ENCODE data around the gene CCL1.

The CCL1 gene, protein sequence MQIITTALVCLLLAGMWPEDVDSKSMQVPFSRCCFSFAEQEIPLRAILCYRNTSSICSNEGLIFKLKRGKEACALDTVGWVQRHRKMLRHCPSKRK

DNA sequence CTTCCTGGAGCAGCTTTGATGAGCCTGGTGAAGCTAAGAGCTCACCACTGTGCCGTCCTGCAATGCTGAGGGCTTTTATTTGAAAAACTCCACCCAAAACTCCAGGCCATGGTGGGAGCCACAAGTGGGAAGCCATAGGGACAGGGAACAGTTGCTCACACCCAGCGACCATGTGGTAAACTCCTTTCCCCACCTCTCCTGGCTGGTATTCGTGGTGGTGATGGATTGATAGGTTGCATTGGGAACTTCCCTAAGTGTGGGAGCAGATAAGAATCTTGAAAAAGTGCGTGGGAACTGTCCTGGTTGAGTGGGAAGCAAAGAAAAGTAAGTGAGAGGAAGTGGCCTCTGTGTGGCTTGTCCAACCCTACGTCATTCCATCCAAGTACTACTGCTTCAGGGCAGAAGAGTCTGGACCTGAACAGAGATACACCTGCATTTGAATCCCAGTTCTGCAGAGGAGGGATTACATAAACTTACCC is at the start of gene CCL1:
TSS of gene CCL1 (minus strand) at position 51 of the 479 bp plus-strand sequence. CDS start 72 bp downstream, outside the sequence.
- no peak for DNase-seq (ENCODE audit: low read depth, low spot score)

DNA sequence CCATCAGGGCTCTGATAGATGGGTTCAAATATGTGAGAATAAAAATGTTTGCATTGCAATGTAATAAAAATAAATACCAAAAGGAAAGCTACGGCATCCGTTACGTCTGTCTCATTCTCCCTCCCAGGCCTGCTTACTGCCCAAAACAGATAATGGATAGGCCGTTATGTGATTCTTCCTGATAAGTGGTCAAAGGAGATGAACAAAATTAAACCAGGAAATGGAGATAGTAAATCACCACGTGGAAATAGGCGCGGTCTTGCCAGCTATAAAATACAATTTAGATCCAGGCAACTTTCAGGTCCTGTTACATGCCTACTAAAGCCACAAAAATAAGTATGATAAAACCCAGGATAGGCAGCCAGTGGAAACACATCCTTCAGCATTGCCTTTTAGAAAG is 49.5 kb upstream of the CCL1 start:
- DNase-seq (ENCODE audit: low read depth, low spot score): no peak

DNA sequence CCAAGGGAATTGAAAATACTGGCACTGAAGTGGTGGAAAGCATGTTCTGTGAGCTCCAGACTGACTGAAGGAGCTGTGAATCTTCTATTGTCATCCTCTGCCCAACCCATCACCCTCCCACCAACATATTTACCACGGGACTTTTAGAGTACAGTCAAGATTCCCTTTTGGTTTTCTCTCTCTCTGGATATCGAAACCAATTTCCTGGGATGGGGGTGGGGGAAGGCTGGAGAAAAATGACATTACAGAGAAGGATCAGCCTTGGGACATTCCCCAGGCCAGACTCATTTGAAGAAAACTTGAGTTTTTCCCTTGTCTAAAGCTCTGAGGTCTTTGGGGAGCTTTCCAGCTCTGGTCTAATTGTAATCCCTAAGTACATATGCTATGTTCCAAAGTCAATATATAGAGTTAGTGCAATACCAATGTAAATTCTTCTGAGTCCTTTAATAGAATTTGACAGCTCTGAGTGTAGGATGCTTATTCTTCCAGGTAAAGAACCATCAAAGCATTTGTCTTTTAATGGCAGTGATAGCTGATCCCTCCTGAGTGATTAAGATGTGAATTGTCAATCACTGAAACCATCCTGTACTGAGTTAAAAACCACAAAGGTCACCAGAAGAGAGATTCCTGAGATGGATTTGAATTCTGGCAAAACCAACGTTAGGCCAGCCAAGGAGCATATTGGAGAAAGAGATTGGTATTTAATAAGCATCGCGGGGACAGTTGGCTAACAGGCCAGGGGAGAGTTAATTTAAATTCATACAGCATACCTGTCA is 48.8 kb upstream of the CCL1 start:
- DNase-seq (ENCODE audit: low read depth, low spot score): no peak

DNA sequence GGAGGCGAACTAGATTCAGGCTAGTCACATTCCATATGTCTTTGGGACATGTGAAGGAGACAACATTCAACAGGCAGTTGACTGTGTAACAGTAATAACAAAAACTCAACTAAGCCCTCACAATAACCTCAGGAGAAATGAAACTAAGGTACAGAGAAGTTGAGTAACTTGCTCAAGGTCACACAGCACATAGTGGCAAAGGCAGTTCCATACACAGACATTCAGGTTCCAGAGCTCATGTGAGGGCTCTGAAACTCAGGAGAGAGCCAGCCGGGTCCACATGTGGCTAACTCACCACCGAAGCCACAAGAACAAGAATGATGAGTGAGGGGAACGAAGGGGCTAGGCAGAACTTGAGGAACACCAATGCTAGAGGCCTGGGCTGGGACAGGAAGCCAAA is 46.3 kb upstream of the CCL1 start:
- no peak for DNase-seq (ENCODE audit: low read depth, low spot score)

DNA sequence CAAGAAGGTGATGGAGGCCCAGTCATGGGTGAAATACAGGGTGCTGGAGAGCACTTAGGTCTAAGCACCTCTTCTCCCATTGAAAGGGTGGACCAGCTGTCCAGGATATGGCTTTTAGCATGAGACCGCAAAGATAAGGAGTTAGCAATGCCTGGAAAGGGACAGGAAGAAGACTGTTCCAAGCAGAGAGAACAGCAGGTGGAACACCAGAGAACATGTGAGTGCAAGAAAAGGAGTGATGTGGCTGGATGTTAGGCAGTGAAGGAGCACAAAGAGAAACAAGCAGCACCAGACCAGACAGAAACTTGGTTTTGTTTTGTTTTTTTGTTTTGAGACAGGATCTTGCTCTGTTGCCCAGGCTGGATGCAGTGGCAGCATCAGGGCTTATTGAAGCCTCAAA is 45.4 kb upstream of the CCL1 start:
- no peak for DNase-seq (ENCODE audit: low read depth, low spot score)

DNA sequence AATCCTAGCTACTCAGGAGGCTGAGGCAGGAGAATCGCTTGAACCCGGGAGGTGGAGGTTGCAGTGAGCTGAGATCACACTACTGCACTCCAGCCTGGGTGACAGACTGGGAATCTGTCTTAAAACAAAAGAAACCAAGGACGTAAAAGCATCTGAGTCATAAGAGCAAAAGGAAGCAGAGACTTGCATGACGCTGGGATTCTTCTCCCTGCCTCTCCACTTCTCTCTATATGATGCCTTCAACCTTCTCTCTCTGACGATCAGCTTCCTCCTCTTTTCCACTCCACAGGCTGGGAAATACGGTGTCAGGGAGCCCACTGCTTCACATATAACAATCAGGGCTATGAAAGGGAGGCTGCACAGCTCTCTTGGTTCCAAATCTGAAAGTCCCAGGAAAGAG is 43.2 kb upstream of the CCL1 start:
- DNase-seq (ENCODE audit: low read depth, low spot score): no peak

DNA sequence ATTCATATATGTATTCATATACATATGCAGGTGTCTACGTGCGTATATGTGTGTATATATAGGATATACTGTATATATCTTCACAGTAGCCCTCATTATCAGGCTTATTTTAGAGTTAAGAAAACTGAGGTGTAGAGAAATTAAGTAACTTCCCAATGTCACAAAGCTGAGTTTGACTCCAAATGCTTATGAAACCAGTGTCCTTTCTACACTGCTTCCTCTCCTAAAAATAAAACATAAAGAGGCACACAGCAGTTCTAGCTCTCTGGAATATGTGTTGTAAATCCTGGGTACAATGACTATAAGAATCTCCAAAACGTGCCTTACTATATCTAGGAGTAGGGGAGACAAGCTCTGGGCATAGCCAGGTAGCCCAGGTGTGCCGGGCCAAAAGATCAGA is 40.0 kb upstream of the CCL1 start:
- no peak for DNase-seq (ENCODE audit: low read depth, low spot score)

DNA sequence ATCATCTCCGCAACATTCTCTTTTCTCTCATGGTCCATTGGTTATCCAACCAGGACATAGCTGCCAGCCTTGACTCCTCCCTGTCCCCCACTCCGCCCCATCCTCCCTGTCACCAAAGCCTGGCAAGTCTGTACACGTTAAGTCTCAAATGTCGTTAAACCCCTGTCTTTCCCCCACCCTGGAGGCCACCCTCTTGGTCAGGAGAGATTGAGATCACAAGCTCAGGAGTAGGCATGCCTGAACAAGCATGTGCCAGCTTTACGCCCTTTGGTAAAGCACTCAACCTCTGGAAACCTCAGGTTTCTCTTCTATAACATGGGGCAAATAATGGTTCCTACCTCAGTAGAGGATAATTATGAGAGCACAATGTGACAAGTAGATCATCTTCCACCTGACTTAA is 38.1 kb upstream of the CCL1 start:
- DNase-seq (ENCODE audit: low read depth, low spot score): no peak

DNA sequence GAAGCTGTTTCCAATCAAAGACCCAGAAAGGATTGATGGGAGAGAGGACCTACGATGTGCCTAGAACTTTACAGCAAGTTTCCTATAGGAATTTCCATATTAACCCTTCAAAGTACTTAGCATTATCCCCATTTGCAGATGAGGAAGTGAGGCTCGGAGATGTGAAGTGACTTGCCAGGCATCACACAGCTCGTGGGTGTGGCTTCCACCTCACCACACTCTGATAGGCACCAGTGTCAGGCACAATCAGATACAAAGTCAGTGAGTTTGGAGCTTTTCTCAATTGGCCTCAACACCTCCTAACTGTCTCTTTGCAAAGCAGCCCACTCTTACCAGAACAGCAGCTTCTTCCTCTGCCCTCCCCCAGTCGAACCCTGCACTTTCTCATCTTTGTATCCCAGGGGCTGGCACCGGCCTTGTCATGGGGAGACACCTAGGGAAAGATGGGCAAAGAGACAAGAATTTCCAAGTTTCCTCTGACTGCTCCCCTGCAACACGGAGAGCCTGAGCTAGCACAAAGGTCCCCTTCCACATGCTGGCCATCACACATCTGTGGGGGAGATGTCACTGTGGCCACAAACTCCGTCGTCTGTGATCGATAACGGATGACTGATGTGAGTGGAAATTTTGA is 37.4 kb upstream of the CCL1 start:
- DNase-seq (ENCODE audit: low read depth, low spot score): no peak

DNA sequence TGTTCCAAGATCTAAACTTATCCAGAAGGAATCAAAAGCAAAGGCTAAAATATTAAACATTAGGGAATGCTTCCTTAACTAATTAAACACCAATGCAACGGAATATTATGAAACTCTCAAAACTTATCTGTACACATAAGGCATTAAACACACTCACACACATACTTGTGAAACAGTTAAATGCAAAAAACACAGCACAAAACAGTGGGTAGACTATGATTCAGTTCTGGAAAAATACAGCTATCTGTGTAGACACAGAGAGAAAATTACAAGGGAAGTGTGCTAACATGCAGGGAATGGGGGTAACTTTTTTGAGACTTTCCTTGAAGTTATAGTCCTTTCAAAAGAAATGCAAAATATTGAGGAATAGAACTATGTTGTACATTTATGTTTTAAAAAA is 36.7 kb upstream of the CCL1 start:
- DNase-seq (ENCODE audit: low read depth, low spot score): no peak

DNA sequence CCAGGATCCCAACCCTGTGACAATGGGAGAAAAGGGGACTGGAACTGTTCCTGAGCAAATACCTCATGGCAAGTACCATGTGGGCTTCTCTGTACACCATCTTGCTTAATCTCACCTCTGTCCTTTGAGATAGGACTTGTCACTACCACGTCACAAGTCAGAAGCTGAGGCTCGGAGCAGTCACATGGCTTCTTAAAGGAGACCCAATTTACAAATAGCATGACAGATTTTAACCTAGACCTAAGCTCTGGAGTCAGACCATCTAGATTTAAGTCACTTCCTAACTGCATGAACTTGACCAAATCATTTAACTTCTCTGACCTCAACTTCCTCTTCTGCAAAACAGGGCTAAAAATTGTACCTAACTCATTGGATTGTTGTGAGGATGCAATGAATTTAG is 36.0 kb upstream of the CCL1 start:
- no peak for DNase-seq (ENCODE audit: low read depth, low spot score)

DNA sequence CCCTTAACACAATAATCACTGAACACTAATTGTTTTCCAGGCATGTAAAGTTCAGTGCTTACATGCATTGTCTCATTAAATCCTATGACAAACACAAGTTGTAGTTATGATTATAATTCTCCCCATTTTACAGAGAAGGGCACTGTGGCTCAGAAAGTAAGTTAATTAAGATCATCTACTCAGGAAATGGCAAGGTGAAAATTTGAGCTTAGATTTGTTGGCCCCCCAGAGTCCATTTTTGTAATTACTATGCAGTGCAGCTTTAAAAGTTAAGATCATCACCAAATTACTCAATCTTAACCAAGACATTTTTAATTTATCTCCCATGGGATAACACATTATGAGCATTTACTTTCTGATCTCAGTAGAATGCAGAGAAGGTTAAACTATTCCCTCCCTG is 34.2 kb upstream of the CCL1 start:
- DNase-seq (ENCODE audit: low read depth, low spot score): no peak

DNA sequence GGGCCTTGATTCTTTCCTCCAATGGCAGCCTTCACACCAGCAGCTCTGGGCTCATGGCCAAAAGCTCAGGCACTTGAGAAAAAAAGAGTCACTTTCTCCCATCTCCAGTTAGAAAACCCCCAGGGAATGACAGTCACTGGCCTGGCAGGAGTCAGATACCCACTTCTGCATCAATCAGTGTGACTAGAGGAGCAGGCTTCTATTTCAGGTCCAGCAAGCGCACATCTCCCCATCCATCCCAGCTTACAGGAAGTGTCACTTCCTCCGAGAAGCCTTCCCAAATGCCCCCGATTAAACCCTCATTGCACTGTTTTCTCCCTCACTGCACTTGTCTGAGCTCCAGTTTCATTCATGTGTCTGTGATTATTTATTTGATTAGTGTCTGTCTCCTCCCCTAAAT is 30.4 kb upstream of the CCL1 start:
- no peak for DNase-seq (ENCODE audit: low read depth, low spot score)

DNA sequence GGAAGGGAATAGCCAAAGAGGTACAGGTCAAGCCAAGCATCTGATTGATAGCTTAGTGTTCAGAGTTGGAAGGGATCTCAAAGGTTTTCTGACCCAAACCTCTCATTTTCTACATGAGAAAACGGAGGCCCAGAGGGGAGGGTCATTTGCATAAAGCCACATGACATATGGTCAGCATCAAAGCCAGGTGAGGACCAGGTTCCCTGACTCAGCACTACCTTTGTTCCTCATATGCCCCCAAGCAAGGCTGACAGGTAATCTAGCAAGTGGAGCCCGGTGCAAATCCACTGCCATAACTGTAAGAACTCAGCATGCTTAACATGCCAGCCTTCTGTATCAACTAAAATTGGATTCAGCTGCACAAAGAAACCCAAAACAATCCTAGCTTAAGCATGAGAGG is 28.2 kb upstream of the CCL1 start:
- no peak for DNase-seq (ENCODE audit: low read depth, low spot score)

DNA sequence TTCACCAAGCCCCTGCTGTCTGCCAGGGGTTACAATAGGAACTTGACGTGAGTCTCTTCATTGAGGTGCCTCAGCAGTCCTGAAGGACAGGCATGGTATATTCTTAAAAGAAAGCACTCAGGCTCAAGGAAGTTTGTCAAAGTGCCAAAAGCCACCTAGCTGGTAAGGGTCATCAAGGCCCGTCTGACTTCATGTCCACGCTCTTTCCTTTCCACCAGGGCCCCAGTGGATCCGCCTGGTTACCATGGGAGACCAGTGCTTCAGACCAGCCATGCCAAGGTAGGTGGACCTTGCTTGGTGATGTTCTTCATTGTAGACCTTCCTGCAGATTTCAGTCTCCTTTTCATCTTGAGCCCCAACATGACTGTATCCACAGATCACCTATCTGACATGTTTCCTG is 27.6 kb upstream of the CCL1 start:
- no peak for DNase-seq (ENCODE audit: low read depth, low spot score)

DNA sequence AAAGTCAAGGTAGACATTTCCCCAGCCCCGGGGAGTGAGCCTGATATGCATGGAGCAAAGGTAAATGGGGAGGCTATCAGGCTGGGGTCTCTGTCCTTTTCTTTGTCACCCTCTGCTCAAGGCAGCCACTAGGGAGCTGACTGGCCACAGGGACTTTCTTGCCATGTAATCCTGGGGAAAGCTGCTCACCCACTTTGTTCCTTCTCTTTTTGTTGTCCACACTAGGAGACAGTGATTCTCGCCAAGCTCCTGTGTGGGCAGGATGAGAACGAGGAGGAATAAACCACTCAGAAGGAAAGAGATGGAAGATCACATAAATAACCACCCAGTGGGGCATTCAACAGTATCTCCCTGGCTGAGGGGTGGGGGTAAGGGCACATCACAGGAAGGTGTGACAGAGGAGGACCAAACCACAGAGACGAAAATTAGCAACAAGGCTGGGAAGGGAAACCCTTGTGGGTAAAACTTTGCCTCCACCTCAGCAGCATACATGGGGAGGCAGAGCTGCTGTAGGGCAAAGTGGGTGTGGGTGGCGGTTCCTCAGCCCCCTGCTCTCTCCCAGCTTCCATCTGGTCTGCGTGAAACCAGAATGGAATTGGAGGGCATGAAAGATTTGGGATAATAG is 26.2 kb upstream of the CCL1 start:
- no peak for DNase-seq (ENCODE audit: low read depth, low spot score)

DNA sequence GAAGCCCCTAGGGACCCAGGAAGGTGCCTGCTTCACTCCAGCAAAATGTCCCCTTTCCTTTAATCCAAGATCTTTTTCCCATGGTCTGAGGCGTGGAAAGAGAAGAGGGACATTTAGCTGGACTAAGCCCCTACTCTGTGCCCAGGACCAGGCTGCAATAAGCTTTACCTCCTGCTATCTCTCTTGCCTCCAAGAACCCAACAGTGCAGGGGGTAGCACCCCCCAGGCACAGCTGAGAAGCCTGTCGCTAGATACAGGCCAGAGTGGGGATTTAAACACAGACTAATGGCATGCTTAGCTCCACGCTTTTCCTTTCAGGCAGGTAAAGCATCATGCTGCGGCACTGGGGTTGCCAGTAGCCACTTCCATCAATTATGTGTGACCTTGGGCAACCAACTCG is 24.5 kb upstream of the CCL1 start:
- no peak for DNase-seq (ENCODE audit: low read depth, low spot score)

DNA sequence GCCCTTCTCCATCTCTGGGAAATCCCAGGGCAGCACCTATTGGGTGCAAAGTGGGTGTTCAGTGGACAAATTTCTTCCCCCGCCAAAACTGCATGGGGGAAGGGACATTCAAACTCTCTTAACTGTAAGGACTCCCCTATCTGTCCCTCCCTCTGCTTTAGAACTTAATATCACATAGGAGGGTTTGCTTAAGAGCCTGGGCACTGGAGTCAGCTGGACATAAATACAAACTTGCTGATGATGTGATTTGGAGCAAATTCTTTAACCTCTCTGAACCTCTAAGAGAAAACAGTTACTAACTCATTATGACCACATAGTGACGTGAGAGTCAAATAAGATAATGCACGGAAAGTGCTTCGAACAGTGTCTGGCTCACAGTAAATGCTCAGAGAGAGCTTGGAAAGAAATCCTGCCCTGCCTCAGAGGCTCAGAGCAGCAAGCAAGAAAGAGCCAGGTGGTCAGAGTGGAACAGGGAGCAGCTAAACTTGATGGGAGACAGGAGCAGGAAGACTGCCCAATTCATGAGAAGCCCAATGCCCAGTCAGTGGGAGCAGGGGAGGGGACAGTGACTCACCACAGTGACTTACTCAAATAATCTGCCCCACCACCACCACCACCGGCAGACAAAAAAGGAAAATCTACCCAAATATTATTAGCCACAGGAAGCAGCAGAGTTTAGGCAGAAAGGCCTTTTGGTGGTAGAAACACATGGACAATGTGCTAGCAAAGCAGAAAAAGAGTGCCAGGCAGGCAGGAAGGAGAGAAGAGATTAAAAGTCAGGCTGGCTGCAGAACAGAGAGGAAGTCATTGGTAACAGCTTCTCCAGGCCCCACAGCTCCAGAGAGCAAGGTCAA is 23.9 kb upstream of the CCL1 start:
- DNase-seq (ENCODE audit: low read depth, low spot score): no peak

DNA sequence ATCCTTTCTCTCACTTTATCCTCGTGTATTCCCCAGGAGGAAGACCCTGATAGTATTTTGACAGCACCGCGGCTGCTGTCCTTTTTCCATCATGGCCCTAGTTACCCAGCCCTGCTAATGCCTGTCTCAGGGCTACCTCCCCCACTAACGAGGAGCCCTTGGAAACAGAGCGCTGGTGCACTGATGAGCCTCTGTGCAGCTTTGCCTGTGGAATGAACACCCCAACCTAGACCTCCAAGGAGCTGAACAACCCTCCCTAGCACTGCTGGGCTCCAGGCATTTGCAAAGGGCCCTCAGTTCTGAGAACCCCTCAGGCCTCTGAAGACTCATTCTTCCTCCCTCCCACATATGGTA is 23.3 kb upstream of the CCL1 start:
- DNase-seq (ENCODE audit: low read depth, low spot score): no peak

DNA sequence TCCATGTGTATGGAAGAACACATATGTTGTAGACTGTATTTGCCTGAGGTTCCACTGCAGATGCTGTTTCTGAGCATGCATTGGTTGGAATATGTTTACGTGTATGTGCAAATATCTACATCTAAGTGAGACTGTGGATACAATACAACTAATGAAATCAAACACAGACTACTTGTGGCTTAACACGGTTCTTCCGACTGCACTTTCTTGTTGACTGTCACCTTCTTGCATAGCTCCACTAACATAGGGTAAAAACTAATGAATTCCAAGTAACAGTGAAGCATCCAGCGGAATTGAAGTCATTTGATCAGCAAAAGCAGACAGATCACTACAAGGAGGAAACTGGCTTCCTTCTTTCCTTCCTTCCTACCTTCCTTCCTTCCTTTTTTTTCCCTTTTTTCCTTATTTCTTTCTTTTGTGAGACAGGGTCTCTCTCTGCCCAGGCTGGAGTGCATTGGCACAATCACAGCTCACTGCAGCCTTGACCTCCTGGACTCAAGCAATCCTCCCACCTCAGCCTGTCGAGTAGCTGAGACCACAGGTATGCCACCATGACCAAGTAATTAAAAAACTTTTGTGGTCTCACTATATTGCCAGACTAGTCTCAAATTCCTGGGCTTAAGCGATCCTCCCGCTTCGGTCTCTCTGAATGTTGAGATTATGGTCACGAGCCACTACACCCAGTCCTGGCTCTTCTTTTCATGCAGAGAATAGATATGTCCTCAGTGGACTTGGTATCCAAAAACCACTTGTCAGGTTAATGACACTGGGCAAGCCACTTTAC is 22.0 kb upstream of the CCL1 start:
- DNase-seq (ENCODE audit: low read depth, low spot score): no peak

DNA sequence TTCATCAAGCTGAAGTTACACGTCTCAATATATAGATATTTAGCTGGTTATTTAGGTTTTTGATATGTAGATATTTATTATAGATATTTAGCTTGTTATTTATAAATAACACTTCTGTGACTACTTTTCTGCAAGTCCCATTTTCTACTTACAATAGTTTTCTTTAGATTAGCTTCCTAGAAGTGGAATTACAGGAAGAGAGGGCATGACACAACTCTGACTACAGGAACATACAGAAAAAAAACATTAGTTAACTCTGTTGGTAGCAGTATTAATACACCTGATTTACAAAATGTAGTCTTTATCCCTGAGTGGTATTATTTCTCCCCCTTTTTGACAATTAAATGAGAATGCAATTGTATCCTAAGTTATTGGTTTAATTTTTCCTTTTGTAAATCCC is 21.2 kb upstream of the CCL1 start:
- no peak for DNase-seq (ENCODE audit: low read depth, low spot score)

Measured in activated naive CD8-positive, alpha-beta T cell treated with anti-CD3 and anti-CD28 coated beads, Interleukin-2, amount 50 U/mL, for 16 hours (primary cell).